HFF-Myc (cell line): ENCODE data around the gene ZIC5.

Source experiments
- DNase-seq: peaks from one replicate; pipeline ENCODE4 v3.0.0-alpha.2; 2011; ENCODE audit warnings: low read depth; ENCODE audit errors: extremely low read depth
- H3K4me3 ChIP-seq: replicated peaks from 2 replicates; pipeline ENCODE4 v1.5.1; 2011; ENCODE audit warnings: low read depth, mild to moderate bottlenecking, control low read depth, low read length
- TF ChIP-seq, protein P1 (sequence below): IDR thresholded peaks from 2 replicates; pipeline ENCODE4 v1.5.1; 2012; ENCODE audit warnings: mild to moderate bottlenecking, low read depth, low read length, control low read depth; ENCODE audit errors: missing control alignments

Gene ZIC5

DNA sequence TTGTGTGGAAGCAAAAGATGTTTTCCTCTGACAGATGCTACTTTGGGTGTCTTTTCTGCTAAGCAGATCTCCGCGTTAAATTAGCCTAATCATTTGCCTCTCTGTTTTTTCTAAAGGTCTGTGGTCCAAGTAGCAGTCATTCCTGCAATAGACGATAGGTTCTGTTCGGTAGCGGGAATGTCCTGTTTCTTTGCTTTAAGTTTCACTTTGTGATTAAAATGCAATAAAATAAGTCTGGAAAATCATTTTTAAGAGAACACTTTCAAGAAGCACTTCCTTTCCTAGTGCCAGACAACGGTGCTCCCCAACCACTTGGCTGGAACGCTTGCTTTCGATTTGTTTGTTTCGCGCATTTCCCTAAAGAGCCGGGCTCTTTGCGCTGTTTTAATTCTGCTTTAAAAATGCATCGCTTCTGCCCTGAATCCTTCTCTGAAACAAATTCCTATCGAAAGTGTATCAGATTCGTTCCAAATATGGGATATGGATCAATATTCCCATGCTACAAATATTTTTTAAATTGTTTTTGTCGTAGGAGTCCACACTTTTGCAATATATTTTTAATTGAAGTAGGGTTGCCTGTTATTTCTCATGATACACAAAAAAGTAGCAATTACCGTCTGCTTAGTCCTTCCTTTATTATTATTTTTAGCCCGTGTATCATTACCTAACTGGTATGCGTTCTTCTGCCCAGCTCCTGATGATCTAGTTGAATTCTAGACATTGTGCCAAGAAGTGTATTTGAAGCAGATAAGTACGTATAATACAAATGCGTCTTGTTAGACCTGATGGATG lies 24.2 kb upstream of the ZIC5 start:
- TF ChIP-seq, protein P1, sequence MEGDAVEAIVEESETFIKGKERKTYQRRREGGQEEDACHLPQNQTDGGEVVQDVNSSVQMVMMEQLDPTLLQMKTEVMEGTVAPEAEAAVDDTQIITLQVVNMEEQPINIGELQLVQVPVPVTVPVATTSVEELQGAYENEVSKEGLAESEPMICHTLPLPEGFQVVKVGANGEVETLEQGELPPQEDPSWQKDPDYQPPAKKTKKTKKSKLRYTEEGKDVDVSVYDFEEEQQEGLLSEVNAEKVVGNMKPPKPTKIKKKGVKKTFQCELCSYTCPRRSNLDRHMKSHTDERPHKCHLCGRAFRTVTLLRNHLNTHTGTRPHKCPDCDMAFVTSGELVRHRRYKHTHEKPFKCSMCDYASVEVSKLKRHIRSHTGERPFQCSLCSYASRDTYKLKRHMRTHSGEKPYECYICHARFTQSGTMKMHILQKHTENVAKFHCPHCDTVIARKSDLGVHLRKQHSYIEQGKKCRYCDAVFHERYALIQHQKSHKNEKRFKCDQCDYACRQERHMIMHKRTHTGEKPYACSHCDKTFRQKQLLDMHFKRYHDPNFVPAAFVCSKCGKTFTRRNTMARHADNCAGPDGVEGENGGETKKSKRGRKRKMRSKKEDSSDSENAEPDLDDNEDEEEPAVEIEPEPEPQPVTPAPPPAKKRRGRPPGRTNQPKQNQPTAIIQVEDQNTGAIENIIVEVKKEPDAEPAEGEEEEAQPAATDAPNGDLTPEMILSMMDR = no peak
- no peak overlapping the region for H3K4me3 ChIP-seq
- DNase-seq = no peak

DNA sequence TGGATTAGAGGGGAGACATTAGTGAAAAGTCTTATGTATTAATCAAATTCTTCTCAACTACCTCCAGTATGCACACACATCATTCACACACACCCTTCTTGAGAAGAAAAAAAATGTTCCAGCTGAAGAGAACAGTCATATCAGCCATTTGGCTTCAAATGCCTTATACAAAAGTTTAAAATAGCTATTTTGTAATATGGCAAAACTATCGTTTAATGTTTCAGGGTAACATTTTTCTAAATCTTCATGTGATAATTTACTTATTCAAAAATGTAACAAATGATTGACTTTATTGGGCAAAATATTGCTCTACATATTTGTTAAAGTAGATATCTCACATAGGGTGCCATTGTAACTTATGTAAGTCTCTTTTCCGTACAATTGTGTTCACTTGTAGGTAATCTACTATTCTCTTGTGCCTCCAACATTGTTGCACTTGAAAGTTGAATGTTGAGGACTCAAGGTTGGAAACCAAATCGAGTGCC lies 23.6 kb upstream of the ZIC5 start:
- TF ChIP-seq, protein P1 = no peak
- no peak for DNase-seq
- no peak overlapping the region for H3K4me3 ChIP-seq

DNA sequence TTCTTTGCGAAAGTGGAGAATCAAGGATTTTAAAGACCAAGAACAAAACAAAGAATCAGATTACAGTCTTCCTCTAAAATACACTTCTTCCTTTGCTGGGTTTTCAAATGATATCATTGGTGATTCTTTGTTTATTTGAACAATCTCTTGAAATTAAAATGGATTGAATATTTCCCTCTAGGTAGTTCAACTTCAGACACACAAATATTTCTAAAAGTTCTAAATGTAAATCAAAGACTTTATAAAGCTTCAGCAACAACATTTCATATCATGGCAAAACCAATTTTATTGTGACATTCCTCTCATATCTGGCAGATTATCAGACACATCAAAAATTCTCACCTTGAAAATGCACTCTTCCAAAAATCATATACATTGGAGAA lies 23.1 kb upstream of the ZIC5 start:
- no peak overlapping the region for H3K4me3 ChIP-seq
- TF ChIP-seq, protein P1 = no peak

DNA sequence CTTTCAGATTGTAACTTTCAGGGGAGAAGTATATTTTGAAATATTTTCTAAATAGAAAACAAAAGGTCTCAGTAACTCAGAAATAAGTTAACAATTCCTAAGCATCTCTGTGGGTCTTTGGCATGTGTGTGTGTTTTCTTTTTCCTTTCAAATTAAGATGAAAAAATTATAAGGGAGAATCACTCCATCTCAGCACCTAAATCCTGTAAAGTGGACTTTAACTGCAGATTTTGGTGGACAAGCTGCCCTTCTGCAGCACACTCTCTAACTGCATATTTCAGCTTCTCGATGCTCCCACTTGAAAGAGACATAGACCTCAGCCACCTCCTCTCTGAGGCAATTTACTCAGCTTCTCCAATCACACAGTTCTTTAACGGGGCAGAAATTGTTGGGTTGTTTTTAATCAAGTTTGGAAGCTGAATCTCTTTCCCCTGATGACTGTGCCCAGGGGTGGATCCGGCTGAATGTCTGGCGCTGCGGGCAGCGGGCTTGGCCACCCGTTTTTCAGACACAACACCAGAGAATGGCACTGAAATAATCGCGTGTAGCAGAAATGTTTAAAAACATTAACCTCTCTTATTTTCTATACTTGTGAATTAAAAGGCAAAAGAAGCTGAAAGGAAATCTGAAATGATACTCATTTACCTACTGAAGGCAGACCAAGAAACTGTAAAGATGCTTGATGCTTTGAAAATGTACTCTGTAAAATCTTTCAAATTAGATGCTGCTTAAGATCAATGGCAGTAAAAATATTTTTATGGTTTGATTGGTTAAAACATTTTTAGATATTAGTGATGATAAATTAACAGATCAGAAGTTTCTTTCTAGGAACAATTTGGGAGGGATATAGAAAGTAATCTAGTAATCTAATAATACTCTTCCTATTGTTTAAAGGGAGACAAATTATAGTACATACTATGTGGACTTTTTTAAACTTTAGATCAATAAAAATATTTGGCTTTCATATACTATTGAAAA lies 22.4 kb upstream of the ZIC5 start:
- TF ChIP-seq, protein P1 = no peak
- H3K4me3 ChIP-seq = no peak overlapping the region
- no peak for DNase-seq

More for the DNA sequence above, 23.1 kb upstream of the ZIC5 start:
- DNase-seq = no peak

DNA sequence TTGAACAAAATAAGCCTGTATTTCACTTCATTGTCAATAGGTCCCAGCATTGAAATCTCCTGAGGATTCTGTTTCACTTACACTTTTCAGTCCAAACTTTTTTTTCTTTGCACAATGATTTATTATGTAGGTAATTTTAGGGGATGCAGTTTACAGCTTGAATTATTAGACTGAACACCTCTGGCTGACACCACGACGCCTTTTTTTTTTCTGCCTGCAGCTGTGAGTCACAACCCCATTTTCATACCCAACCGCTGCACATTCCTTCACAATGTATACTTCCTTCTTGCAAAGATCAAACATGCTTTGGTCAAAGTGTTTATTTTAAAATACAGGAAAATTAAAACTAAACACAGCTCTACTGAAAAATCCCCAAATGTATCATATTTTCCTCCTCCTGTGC lies 21.4 kb upstream of the ZIC5 start:
- H3K4me3 ChIP-seq = no peak overlapping the region
- DNase-seq = no peak
- TF ChIP-seq, protein P1 = no peak

DNA sequence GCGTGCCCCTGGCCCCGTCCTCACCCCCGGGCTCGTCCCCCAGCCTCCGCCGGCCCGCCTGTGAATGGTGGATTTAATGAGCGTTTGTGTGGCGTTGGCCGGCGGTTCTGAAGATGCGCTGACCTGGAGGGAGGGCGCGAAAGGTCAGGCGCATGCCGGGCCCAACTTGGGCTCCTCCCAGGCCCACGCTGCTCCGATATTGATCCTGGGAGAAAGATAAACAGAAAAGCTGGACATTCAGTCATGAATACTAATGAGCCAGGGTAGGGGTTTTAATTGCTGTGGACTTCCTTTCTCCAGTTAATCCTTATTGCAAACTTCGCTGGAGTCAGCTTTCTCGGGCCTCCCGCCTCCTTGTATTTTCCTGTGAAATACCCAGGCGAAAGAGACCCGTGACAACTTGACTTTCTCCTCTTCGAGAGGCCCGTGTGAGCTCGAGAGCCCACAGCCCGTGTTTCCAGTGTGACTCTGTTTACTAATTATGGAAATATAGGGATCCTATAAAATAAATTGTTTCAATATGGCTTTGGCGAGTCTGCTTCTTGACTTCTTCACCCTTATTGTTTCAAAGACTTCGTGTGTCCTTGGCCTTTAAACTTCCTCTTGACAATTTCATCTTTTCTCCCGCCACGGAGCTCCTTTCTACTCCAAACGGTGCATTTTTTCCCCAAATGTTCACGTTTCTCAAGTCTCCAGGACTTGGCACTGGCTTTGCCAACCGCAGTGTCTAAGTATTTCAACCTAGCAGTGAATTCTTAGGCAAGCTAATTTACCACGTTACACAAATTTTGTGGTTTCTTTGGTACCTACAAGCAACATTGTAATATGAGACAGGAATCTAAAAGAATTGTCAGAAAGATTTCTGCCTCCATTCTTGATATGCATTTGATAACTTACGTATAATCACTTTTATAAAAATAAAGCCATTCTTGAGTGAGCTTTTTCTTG lies 20.5 kb upstream of the ZIC5 start:
- H3K4me3 ChIP-seq = no peak overlapping the region
- no peak for DNase-seq
- TF ChIP-seq, protein P1 = no peak
